H1 (cell line): ENCODE data around the gene TFF1. TPM values are rescaled to one million over a fixed set of nuclear protein-coding genes. Genes with fewer than 3 reads are reported as not detected.

Source experiments
- FOSL1 ChIP-seq: IDR thresholded peaks from 2 replicates; pipeline ENCODE4 v1.6.1; 2011; ENCODE audit warnings: mild to moderate bottlenecking, low read depth, low read length, moderate library complexity; ENCODE audit not compliant: insufficient read depth
- MAX ChIP-seq: IDR thresholded peaks from 2 replicates; pipeline ENCODE4 v1.6.1; 2012; ENCODE audit warnings: inconsistent platforms
- POU5F1 ChIP-seq: IDR thresholded peaks from 2 replicates; pipeline ENCODE4 v1.6.1; 2011; ENCODE audit warnings: low read depth, mild to moderate bottlenecking, low read length, moderate library complexity
- RXRA ChIP-seq: IDR thresholded peaks from 2 replicates; pipeline ENCODE4 v1.6.1; 2011; ENCODE audit warnings: low read depth, mild to moderate bottlenecking, low read length, moderate library complexity; ENCODE audit not compliant: insufficient read depth
- TEAD4 ChIP-seq: IDR thresholded peaks from 2 replicates; pipeline ENCODE4 v1.6.1; 2012; ENCODE audit warnings: low read depth, low read length, inconsistent platforms, mixed read lengths
- polyA plus RNA-seq, 7 experiments: library from polyadenylated mRNA; depleted of rRNA in 3 of 7; stranded (reverse) in 5 of 7; unstranded in 2 of 7; fragments of >200 nt in 5 of 7; fragments of 200-250 nt in 2 of 7; gene quantifications; 1 replicate in 5 of 7; 2 replicates in 1 of 7; 4 replicates in 1 of 7; pipeline versions ENCODE4 v1.2.1 to v1.2.3, GENCODE V29; 2011 to 2013; ENCODE audit warnings: missing spikeins in 2 of 7, mixed read lengths in 2 of 7
- total RNA-seq: library from RNA; stranded (reverse); fragmentation: NEBNext Ultra II Directional; extraction: Animal tissue kit (Norgen Biotek cat#: 25700); gene quantifications from 2 replicates; pipeline ENCODE4 v1.2.1, GENCODE V29; 2021

Gene TFF1
- total and polyA plus RNA-seq, 2 of the 8 experiments (the other 6 are each of a cell fraction or from before 2014, with no cell fraction given): not detected

GRCh38 chr21:42361286-42361685 lies 5.0 kb downstream of the TFF1 start (continued):
- TF ChIP-seq FOSL1 (no peak), RXRA (no peak), MAX (no peak), POU5F1 (no peak), TEAD4 (no peak)
